Nephron (organoid): ENCODE measurements around the gene XRCC5.

ENCODE experiments used
- H3K27ac Mint-ChIP-seq, 3 experiments: 2 replicates each; pipeline ENCODE4 v1.8.0; 2020; ENCODE audit warnings: mixed read lengths in 3 of 3, mild to moderate bottlenecking in 2 of 3, moderate library complexity in 1 of 3
- H3K27me3 Mint-ChIP-seq: 2 replicates; pipeline ENCODE4 v1.8.0; 2021; ENCODE audit warnings: low read depth, mild to moderate bottlenecking, moderate library complexity, mixed read lengths
- H3K36me3 Mint-ChIP-seq: 2 replicates; pipeline ENCODE4 v1.8.0; 2020; ENCODE audit warnings: low read depth, mixed read lengths
- H3K4me1 Mint-ChIP-seq: 2 replicates; pipeline ENCODE4 v1.8.0; 2020; ENCODE audit warnings: mixed read lengths
- H3K4me3 Mint-ChIP-seq, 3 experiments: 2 replicates each; pipeline ENCODE4 v1.8.0; 2020; ENCODE audit warnings: mild to moderate bottlenecking in 3 of 3, mixed read lengths in 3 of 3, moderate library complexity in 2 of 3
- H3K9me3 Mint-ChIP-seq: 2 replicates; pipeline ENCODE4 v1.8.0; 2020; ENCODE audit warnings: mixed read lengths
- TF ChIP-seq, protein P1 (sequence below), 3 experiments: fragments of 200-600 bp; sonication (generic); IDR thresholded peaks; one replicate each; pipeline ENCODE4 v1.5.0; 2021; ENCODE audit warnings: antibody characterized with exemption in 3 of 3; ENCODE audit not compliant: unreplicated experiment in 3 of 3

Gene XRCC5

DNA sequence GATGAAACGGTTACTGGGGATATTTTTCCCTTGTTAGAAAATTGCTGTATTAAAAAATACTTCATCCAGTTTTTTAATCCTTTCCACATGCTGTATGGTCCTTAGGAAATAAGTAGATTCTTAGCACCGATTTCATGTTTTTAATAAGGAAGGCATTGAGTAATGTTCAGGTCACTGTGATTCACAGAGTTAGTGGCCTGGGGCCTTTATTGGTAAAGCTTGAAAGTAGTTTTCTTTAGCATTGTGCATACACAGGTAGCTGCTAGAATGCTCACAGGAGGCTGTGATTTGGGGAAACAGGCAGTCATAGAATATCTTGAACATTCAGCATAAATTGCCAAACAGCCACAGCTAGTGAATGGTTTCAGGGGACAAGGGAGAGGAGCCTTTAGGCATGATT is 79.8 kb downstream of the XRCC5 start:
- H3K4me3 Mint-ChIP-seq: no peak overlapping the region
- H3K9me3 Mint-ChIP-seq: no peaks in the 10 kb centered on the region
- H3K27me3 Mint-ChIP-seq: no peaks in the 10 kb centered on the region
- H3K4me1 Mint-ChIP-seq: peaks cover 26% of the 10 kb centered on the region
- peak overlapping the region in 1 of 3 experiments; percentile 16 for H3K27ac Mint-ChIP-seq
- peaks cover 55% of the 10 kb centered on the region for H3K36me3 Mint-ChIP-seq
- TF ChIP-seq, protein P1, sequence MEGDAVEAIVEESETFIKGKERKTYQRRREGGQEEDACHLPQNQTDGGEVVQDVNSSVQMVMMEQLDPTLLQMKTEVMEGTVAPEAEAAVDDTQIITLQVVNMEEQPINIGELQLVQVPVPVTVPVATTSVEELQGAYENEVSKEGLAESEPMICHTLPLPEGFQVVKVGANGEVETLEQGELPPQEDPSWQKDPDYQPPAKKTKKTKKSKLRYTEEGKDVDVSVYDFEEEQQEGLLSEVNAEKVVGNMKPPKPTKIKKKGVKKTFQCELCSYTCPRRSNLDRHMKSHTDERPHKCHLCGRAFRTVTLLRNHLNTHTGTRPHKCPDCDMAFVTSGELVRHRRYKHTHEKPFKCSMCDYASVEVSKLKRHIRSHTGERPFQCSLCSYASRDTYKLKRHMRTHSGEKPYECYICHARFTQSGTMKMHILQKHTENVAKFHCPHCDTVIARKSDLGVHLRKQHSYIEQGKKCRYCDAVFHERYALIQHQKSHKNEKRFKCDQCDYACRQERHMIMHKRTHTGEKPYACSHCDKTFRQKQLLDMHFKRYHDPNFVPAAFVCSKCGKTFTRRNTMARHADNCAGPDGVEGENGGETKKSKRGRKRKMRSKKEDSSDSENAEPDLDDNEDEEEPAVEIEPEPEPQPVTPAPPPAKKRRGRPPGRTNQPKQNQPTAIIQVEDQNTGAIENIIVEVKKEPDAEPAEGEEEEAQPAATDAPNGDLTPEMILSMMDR (IDR thresholded peaks at IDR 0.05; ENCODE audit: unreplicated experiment in 3 of 3): no peak

DNA sequence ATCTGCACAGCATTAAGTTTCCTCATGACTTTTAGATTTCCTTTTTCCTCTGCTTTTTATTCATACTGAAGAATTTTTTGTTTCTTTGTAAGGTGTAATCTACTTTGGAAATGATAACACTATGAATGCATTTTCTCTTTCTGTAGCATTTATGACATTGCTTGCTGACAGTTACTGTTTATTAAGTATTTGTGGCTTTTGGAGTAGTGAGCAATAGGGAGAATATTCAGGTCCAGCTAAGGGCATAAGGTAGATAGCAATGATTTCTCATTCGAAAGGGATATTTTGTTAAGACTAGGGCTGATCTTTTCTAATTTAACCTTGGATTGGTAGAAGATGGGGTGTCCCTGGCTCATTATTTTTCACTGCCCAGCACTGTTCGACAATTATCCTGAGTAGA is 80.3 kb downstream of the XRCC5 start:
- Mint-ChIP-seq H3K9me3 (no peaks in the 10 kb centered on the region), H3K36me3 (peaks cover 59% of the 10 kb centered on the region), H3K27ac (no peak overlapping the region), H3K27me3 (no peaks in the 10 kb centered on the region), H3K4me1 (peaks cover 26% of the 10 kb centered on the region), H3K4me3 (no peak overlapping the region)
- TF ChIP-seq, protein P1 (IDR thresholded peaks at IDR 0.05; ENCODE audit: unreplicated experiment in 3 of 3): no peak

DNA sequence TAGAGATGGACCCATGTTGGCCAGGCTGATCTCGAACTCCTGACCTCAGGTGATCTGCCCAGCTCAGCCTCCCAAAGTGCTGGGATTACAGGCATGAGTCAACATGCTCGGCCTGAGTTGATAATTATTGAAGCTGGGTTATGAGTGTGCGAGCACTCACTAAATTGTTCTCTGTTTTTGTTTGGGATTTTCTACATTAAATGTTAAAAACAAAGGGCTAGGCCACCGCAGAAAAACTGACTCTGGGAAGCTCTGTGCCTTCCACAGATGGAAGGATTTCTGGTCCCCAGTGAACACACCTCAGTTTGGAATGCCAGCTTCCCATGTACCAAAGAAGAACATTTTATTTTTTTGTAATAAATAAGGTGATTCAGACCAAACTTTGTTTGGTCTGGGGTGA is 83.0 kb downstream of the XRCC5 start:
- H3K27me3 Mint-ChIP-seq: no peaks in the 10 kb centered on the region
- no peak overlapping the region for H3K4me3 Mint-ChIP-seq
- H3K4me1 Mint-ChIP-seq: peaks cover 17% of the 10 kb centered on the region
- peaks cover 72% of the 10 kb centered on the region for H3K36me3 Mint-ChIP-seq
- TF ChIP-seq, protein P1 (IDR thresholded peaks at IDR 0.05; ENCODE audit: unreplicated experiment in 3 of 3): no peak
- no peak overlapping the region for H3K27ac Mint-ChIP-seq
- no peaks in the 10 kb centered on the region for H3K9me3 Mint-ChIP-seq

DNA sequence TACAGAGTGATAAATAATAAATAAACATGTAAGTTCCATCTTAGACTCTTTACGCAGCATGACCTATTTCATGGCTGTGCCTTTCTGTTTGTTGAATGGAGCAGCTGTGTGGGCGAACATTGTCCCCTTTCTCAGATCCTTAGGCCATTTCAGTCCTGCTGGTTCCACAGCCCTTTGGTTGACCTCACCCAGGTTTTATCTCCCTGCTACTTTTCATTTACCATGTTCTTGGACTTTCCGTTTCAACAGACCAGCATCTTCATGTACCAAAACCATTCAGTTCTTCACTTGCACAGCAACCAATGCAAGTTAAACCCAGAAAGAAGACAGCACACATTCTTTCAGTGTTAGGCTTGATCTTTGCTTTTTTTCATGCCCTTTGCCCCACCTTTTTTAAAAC is 83.8 kb downstream of the XRCC5 start:
- no peaks in the 10 kb centered on the region for H3K27me3 Mint-ChIP-seq

DNA sequence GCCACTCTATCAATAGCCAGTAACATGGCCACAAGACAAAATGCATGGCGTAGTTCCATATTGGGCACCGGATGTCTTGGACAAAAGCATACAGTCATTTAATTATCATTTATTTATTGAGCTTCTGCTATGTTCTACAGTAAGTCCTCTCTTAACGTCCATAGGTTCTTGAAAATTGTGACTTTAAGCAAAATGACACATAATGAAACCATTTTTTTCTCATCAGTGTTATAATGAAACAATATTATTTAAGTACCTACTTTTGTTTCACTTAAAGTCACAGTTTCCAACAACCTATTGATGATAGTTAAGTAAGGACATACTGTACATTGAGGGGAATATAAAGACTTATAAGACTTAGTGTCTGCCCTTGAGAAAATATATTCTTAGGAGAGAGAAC is 84.9 kb downstream of the XRCC5 start:
- Mint-ChIP-seq H3K27me3 (no peaks in the 10 kb centered on the region), H3K27ac (no peak overlapping the region), H3K4me1 (no peaks in the 10 kb centered on the region), H3K36me3 (peaks cover 82% of the 10 kb centered on the region), H3K9me3 (no peaks in the 10 kb centered on the region), H3K4me3 (no peak overlapping the region)
- TF ChIP-seq, protein P1 (IDR thresholded peaks at IDR 0.05; ENCODE audit: unreplicated experiment in 3 of 3): no peak

More for the DNA sequence above, 83.8 kb downstream of the XRCC5 start:
- Mint-ChIP-seq H3K27ac (no peak overlapping the region), H3K4me3 (no peak overlapping the region), H3K36me3 (peaks cover 74% of the 10 kb centered on the region), H3K9me3 (no peaks in the 10 kb centered on the region), H3K4me1 (peaks cover 10% of the 10 kb centered on the region)
- TF ChIP-seq, protein P1 (IDR thresholded peaks at IDR 0.05; ENCODE audit: unreplicated experiment in 3 of 3): no peak

DNA sequence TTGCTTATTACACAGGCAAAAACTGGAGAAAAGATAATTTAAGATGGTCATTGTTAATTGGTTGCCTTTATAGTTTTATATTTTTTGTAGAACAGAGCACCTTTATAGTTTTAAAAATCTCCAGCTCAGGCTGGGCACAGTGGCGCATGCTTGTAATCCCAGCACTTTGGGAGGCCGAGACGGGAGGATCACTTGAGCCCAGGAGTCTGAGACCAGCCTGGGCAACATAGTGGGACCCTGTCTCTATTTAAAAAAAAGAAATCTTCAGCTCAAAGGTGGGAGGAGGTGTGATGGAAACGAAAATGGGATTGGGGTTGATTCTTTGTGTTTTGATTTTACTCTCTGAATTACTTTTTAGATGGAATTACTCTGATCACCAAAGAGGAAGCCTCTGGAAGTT is 85.4 kb downstream of the XRCC5 start:
- TF ChIP-seq, protein P1 (IDR thresholded peaks at IDR 0.05; ENCODE audit: unreplicated experiment in 3 of 3): no peak
- Mint-ChIP-seq H3K27me3 (no peaks in the 10 kb centered on the region), H3K9me3 (no peaks in the 10 kb centered on the region), H3K27ac (no peak overlapping the region), H3K4me1 (no peaks in the 10 kb centered on the region), H3K36me3 (peaks cover 82% of the 10 kb centered on the region), H3K4me3 (no peak overlapping the region)
